ENCODE measurements around the gene C2orf15. TPM values are rescaled to one million over a fixed set of nuclear protein-coding genes. Genes with fewer than 3 reads are reported as not detected.

C2orf15 gene
- total RNA-seq, 4 donors from 2014 or later = 1.2 to 4.2 (median 2.7) TPM

DNA sequence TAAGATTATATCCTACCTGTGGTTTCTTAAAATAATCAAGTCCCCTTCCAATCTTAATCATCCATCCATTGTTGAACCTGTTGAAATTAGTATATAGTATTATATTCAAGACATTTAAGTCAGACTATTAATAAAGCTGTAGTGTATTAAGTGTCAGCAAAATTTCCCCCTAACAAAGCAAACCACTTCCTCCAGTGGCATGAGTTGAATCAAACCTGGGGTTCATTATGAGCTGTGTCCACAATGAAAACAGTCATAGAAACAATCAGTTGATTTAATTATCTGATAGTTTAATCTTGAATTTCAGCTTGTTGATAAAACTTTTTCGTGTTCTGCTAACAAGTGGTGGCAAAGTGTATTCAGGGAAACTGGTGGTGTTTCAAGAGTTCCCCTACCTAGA is 28.0 kb downstream of the C2orf15 start:
- TF ChIP-seq, protein P1, sequence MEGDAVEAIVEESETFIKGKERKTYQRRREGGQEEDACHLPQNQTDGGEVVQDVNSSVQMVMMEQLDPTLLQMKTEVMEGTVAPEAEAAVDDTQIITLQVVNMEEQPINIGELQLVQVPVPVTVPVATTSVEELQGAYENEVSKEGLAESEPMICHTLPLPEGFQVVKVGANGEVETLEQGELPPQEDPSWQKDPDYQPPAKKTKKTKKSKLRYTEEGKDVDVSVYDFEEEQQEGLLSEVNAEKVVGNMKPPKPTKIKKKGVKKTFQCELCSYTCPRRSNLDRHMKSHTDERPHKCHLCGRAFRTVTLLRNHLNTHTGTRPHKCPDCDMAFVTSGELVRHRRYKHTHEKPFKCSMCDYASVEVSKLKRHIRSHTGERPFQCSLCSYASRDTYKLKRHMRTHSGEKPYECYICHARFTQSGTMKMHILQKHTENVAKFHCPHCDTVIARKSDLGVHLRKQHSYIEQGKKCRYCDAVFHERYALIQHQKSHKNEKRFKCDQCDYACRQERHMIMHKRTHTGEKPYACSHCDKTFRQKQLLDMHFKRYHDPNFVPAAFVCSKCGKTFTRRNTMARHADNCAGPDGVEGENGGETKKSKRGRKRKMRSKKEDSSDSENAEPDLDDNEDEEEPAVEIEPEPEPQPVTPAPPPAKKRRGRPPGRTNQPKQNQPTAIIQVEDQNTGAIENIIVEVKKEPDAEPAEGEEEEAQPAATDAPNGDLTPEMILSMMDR (IDR thresholded peaks at IDR 0.05) = no peak
- TF ChIP-seq POLR2A (IDR thresholded peaks at IDR 0.05) = no peak
- no peak for DNase-seq (ENCODE audit: low spot score in 2 of 2)
- WGBS, 2 donors = 74 to 78% methylated on average over 1 of the region's 1 CpG
- H3K4me3 ChIP-seq (ENCODE audit: low read depth, poor library complexity, severe bottlenecking) = no peak overlapping the region
- intact Hi-C loops (cut with DNase I; ENCODE audit: low total_unique reads) = no loop called here

DNA sequence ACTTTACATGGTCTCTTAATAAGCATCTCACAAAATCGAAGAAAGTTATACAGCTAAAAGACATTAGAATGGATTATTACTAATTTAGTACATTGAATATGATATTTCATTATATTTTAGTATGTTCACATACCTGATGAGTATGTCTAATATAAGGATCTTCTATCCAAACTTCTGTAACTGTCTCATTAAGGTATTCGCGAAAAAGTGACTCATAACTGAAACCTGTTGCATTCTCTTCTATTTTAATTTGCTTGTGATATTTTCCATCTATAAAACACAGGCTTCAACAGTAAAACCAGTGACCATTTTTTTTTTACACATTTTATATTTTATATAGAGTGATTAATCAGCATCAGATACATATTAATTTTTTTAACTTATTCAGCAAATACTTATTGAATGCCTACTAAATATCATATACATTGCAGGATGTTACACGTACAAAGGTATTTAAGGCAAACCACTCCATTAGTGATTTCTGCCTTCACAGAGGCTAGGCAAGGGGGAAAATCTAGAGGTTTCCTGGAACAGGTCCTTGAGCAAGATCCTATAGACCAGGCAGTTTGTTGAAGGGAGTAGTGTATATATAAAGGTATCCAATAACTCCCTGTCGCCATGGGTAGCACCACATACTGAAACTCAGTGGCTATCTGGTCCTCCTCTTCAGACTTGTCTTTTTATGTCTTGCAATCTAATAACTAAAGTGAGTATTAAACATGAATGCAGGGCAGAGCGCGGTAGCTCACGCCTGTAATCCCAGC is 30.1 kb downstream of the C2orf15 start:
- H3K4me3 ChIP-seq (ENCODE audit: low read depth, poor library complexity, severe bottlenecking) = no peak overlapping the region
- TF ChIP-seq, protein P1 (IDR thresholded peaks at IDR 0.05) = no peak
- no peak for TF ChIP-seq POLR2A (IDR thresholded peaks at IDR 0.05)
- 96 to 97% methylated on average over 8 of the region's 8 CpGs for WGBS, 2 donors
- DNase-seq (ENCODE audit: low spot score in 2 of 2) = no peak
- intact Hi-C loops (cut with DNase I; ENCODE audit: low total_unique reads) = no loop called here

DNA sequence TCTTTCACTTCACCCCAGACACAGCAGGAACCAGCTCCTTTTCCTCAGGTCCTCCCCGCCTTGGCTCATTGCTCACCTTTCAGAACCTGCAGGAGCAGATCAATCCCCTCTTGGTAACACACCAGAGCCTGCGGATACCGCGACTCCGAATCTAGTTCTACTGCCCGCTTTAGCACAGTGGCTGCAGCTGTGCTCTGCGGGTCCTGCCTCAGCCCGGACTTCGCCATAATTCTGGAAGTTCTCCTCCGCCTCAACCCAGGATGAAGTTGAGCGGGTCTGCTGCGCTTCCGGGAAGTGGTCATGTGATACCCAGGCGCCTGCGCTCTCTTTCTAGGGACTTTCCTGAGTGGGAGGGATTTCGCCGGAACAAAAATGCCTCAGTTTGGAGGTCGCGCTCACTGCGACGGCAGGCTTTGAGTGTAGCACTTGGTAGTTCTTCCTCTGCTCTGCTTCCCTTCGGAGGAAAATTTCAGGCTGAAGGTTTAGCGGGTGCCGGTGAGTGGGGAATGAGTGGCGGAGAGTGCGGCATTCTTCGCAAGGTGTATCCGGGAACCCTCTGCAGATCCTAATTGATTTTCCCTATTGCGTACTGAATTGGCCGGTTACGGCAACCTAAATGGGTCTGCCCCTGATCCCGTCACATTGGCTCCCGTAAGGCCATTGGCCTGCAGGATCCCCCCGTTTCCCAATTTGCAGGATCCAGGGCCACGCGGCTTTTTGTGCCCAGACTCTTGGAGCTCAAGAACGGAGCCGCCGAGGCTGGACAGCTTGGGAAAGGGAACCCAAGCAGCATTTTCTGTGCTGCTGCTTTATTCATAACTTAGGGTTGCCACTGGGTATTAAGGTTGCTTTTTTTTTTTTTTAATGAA is 39.5 kb downstream of the C2orf15 start, which contains the start of the genes MITD1 and MRPL30:
TSS of gene MITD1 (minus strand) at position 304 of the 869 bp plus-strand sequence. CDS start at position 227, 77 bp downstream.
TSS of gene MRPL30 (plus strand) at position 430 of the 869 bp plus-strand sequence. CDS start 5,020 bp downstream, outside the sequence.
- peak within 1 kb of the TSS; percentile 79 for H3K4me3 ChIP-seq (ENCODE audit: low read depth, poor library complexity, severe bottlenecking)
- TF ChIP-seq POLR2A (IDR thresholded peaks at IDR 0.05) = no peak
- TF ChIP-seq, protein P1 (IDR thresholded peaks at IDR 0.05) = no peak
- peak; percentile 92 to 98 for DNase-seq (ENCODE audit: low spot score in 2 of 2)
- 0% methylated on average over 39 of the region's 39 CpGs for WGBS, 2 donors
- intact Hi-C loops (cut with DNase I; ENCODE audit: low total_unique reads) = no loop called here

DNA sequence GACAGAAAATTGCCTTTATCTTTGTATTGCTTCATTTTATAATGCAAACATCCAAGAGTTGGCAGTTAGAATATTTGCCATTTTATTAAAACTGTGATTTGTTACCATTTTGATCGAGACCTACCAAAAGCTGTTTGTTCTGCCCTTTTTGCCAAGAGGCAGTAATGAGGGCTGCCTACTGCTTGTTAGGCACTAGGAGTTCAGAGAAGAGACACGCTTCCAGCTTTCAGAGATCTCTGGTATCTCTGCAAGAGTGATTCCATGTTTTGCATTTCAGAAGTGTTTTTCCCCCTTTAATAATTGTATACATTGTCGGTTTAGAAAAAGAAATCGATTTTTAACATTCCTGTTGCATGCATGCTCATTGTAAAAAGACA is 40.1 kb downstream of the C2orf15 start:
- TF ChIP-seq, protein P1 (IDR thresholded peaks at IDR 0.05) = no peak
- no peak for TF ChIP-seq POLR2A (IDR thresholded peaks at IDR 0.05)
- 2 to 4% methylated on average over 4 of the region's 4 CpGs for WGBS, 2 donors
- intact Hi-C loops (cut with DNase I; ENCODE audit: low total_unique reads) = no loop called here

GRCh38 chr2:99183025-99183424 is 41.5 kb downstream of the C2orf15 start:
- TF ChIP-seq, protein P1 (IDR thresholded peaks at IDR 0.05) = no peak
- TF ChIP-seq POLR2A (IDR thresholded peaks at IDR 0.05) = no peak
- DNase-seq (ENCODE audit: low spot score in 2 of 2) = no peak
- H3K4me3 ChIP-seq (ENCODE audit: low read depth, poor library complexity, severe bottlenecking) = no peak overlapping the region
- intact Hi-C loops (cut with DNase I; ENCODE audit: low total_unique reads) = no loop called here
- 83 to 94% methylated on average over 3 of the region's 3 CpGs for WGBS, 2 donors

More for the DNA sequence above, 40.1 kb downstream of the C2orf15 start:
- DNase-seq (ENCODE audit: low spot score in 2 of 2) = no peak
- H3K4me3 ChIP-seq (ENCODE audit: low read depth, poor library complexity, severe bottlenecking) = peak overlapping the region; percentile 79

Measured in lower leg skin (tissue), 4 donors.